PC-9 (cell line): ENCODE data around the gene FILIP1.

ENCODE experiments used
- CTCF ChIP-seq: fragments of 200-600 bp; sonication (generic); conservative IDR thresholded peaks from 2 replicates; pipeline ENCODE4 v1.6.1; 2017; ENCODE audit warnings: mixed run types, antibody characterized with exemption, mild to moderate bottlenecking, moderate library complexity
- EZH2 ChIP-seq: fragments of 200-600 bp; sonication (generic); IDR thresholded peaks from 2 replicates; pipeline ENCODE4 v1.8.0; 2017; ENCODE audit warnings: antibody characterized with exemption, low read depth

GRCh38 chr6:75344021-75344420 is 149.6 kb downstream of the FILIP1 start:
- no peak for TF ChIP-seq CTCF
- no peak for TF ChIP-seq EZH2
